ENCODE results near the gene DOCK10.

The DOCK10 gene

DNA sequence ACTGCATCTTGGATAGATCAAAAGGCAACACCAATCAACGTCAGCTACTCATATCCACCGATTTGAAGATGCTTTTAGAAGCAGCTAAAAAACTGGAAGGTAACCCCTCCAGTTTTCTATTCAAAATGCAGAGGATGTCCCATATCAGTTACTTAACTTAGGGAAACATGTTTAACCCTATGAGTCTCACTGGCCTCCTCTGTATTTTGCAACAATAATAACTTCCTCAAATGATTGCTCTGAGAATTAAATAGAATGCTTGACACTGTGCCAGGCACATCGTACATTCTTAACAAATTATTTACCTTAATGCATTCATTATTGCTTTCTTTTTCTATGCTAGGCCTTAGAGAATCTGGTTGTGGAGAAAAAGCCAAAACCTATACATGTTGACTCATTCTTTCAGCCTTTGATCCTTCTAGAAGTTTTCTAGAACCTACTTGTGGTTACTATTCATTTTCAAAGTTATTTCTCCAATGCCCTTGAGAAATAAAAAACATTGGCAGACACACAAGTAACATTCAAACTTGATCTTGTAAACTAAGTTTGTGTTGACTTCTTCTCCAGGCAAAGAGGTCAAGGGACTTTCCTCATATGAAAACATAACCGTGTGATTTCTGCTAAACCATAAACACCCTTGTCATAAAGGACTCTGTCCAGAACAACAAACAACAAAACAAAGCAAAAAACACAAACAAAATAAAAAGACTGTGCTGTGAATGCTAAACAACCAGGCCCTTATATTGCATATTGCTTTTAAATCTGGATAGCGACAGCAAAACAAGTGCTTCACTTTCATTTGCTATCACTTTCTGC lies 4.6 kb downstream of the DOCK10 start:
- TF ChIP-seq EP300 (IDR thresholded peaks at IDR 0.05; ENCODE audit: borderline replicate concordance), result no peak
- no peak for TF ChIP-seq YY1 (IDR thresholded peaks at IDR 0.05; ENCODE audit: low read depth)
- no peak for TF ChIP-seq TCF12 (IDR thresholded peaks at IDR 0.05; ENCODE audit: low read depth)
- TF ChIP-seq ZBTB7A (IDR thresholded peaks at IDR 0.05; ENCODE audit: low read depth), result no peak
- TF ChIP-seq TAF1 (IDR thresholded peaks at IDR 0.05; ENCODE audit: low read depth), result no peak
- TF ChIP-seq, protein P1, sequence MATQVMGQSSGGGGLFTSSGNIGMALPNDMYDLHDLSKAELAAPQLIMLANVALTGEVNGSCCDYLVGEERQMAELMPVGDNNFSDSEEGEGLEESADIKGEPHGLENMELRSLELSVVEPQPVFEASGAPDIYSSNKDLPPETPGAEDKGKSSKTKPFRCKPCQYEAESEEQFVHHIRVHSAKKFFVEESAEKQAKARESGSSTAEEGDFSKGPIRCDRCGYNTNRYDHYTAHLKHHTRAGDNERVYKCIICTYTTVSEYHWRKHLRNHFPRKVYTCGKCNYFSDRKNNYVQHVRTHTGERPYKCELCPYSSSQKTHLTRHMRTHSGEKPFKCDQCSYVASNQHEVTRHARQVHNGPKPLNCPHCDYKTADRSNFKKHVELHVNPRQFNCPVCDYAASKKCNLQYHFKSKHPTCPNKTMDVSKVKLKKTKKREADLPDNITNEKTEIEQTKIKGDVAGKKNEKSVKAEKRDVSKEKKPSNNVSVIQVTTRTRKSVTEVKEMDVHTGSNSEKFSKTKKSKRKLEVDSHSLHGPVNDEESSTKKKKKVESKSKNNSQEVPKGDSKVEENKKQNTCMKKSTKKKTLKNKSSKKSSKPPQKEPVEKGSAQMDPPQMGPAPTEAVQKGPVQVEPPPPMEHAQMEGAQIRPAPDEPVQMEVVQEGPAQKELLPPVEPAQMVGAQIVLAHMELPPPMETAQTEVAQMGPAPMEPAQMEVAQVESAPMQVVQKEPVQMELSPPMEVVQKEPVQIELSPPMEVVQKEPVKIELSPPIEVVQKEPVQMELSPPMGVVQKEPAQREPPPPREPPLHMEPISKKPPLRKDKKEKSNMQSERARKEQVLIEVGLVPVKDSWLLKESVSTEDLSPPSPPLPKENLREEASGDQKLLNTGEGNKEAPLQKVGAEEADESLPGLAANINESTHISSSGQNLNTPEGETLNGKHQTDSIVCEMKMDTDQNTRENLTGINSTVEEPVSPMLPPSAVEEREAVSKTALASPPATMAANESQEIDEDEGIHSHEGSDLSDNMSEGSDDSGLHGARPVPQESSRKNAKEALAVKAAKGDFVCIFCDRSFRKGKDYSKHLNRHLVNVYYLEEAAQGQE (IDR thresholded peaks at IDR 0.05; ENCODE audit: low read depth), result no peak
- no peak for TF ChIP-seq NFIC (IDR thresholded peaks at IDR 0.05)
- TF ChIP-seq, protein P2, sequence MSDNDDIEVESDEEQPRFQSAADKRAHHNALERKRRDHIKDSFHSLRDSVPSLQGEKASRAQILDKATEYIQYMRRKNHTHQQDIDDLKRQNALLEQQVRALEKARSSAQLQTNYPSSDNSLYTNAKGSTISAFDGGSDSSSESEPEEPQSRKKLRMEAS (IDR thresholded peaks at IDR 0.05), result no peak
- TF ChIP-seq RAD21 (IDR thresholded peaks at IDR 0.05; ENCODE audit: low read depth), result no peak
- TF ChIP-seq, protein P3, sequence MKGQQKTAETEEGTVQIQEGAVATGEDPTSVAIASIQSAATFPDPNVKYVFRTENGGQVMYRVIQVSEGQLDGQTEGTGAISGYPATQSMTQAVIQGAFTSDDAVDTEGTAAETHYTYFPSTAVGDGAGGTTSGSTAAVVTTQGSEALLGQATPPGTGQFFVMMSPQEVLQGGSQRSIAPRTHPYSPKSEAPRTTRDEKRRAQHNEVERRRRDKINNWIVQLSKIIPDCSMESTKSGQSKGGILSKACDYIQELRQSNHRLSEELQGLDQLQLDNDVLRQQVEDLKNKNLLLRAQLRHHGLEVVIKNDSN (IDR thresholded peaks at IDR 0.05), result no peak
- TF ChIP-seq CREB1 (IDR thresholded peaks at IDR 0.05; ENCODE audit: low read depth), result no peak
- TF ChIP-seq CEBPB (IDR thresholded peaks at IDR 0.05), result no peak

DNA sequence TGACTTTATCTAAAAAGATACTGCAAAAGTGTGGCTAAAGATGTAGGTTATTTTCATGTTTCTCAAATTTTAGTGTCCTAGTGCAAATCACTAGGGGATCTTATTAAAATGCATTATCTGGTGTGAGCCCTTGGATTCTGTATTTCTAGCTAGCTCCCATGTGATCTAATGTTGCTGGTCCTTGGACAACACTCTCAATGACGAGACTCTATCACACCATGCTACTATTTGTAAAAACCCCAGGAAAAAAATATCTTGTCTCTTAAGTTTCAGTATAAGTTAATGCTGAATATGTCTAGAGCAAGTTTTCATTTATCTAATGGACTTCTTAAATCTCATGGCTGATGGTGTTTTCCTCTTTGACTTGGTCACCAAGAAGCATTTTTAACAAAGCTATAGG lies 5.8 kb downstream of the DOCK10 start:
- TF ChIP-seq EP300 (IDR thresholded peaks at IDR 0.05; ENCODE audit: borderline replicate concordance) (no peak), ZBTB7A (IDR thresholded peaks at IDR 0.05; ENCODE audit: low read depth) (no peak), TEAD4 (IDR thresholded peaks at IDR 0.05) (no peak), FOXM1 (IDR thresholded peaks at IDR 0.05; ENCODE audit: borderline replicate concordance, low read depth) (no peak), YY1 (IDR thresholded peaks at IDR 0.05; ENCODE audit: low read depth) (no peak), RAD21 (IDR thresholded peaks at IDR 0.05; ENCODE audit: low read depth) (no peak), TAF1 (IDR thresholded peaks at IDR 0.05; ENCODE audit: low read depth) (no peak), CEBPB (IDR thresholded peaks at IDR 0.05) (no peak), CREB1 (IDR thresholded peaks at IDR 0.05; ENCODE audit: low read depth) (no peak), NFIC (IDR thresholded peaks at IDR 0.05) (no peak), TCF12 (IDR thresholded peaks at IDR 0.05; ENCODE audit: low read depth) (no peak), EGR1 (IDR thresholded peaks at IDR 0.05) (no peak)
- TF ChIP-seq, protein P1 (IDR thresholded peaks at IDR 0.05; ENCODE audit: low read depth), result no peak
- TF ChIP-seq, protein P3 (IDR thresholded peaks at IDR 0.05), result no peak
- TF ChIP-seq, protein P2 (IDR thresholded peaks at IDR 0.05), result no peak

DNA sequence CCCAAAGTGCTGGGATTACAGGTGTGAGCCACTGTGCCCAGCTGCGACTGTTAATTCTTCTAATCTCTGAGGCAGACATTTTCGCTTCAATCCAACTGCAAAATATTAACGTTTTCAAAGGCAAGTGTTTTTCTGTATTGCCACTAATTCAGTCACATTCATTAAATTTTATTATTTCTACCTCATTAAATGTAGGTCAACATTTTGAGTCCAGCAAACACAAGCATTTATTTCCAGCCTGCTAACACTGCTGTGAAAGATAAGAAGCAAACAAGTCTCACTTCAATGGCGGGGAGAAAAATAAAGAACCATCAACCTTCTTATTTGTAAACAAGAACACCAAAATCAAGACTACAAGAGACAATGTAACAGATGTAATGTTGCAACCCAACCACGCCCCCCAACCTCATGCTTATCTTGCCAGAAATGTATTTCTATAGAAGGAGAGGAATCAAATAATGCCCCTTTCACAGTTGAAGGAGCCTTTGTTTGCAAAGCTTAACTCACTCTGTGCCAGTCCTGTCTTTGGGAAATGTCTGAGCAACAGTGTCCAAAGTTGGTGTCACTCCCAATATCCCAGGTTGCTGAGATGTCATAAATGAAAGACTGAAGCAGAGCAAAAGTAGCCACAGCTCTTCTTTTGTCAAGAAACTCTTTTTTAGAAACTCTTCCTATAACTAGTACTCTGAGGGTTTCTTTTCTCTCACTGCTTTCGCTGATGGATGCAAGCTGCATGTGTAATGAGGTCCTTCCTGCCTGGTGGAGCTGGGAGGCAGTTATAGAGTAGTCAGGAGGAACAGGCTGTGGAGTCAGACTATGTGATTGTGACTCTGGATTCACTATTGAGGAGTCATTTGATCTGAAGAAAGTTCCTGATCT lies 8.6 kb downstream of the DOCK10 start:
- TF ChIP-seq TAF1 (IDR thresholded peaks at IDR 0.05; ENCODE audit: low read depth) (no peak), FOXM1 (IDR thresholded peaks at IDR 0.05; ENCODE audit: borderline replicate concordance, low read depth) (no peak), CEBPB (IDR thresholded peaks at IDR 0.05) (no peak), CREB1 (IDR thresholded peaks at IDR 0.05; ENCODE audit: low read depth) (no peak), YY1 (IDR thresholded peaks at IDR 0.05; ENCODE audit: low read depth) (no peak), EP300 (IDR thresholded peaks at IDR 0.05; ENCODE audit: borderline replicate concordance) (no peak), TCF12 (IDR thresholded peaks at IDR 0.05; ENCODE audit: low read depth) (no peak), TEAD4 (IDR thresholded peaks at IDR 0.05) (no peak), RAD21 (IDR thresholded peaks at IDR 0.05; ENCODE audit: low read depth) (no peak), EGR1 (IDR thresholded peaks at IDR 0.05) (no peak), ZBTB7A (IDR thresholded peaks at IDR 0.05; ENCODE audit: low read depth) (no peak)
- TF ChIP-seq, protein P2 (IDR thresholded peaks at IDR 0.05), result no peak
- TF ChIP-seq, protein P1 (IDR thresholded peaks at IDR 0.05; ENCODE audit: low read depth), result no peak

Measured in Ishikawa (cell line).